T-helper 17 cell (primary cell): Measurements from ENCODE around the gene NPHP1. TPM values are rescaled to one million over a fixed set of nuclear protein-coding genes. Genes with fewer than 3 reads are reported as not detected.
A peak's percentile ranks its signal among the peaks of the same experiment; 100 is the strongest.
"Not testable (repeated sequence)": the region's sequence is repeated elsewhere in the genome, so short reads cannot be mapped to it uniquely, and the experiment has no call there.

Experiments
- ATAC-seq: fragments of 150-1000 bp; cut with Tn5 transposase; 2 replicates; pipeline ENCODE4 v1.10.0; 2021; ENCODE audit warnings: mild to moderate bottlenecking, moderate library complexity
- DNase-seq, 3 donors: peaks; one replicate each; pipeline versions ENCODE4 v3.0.0 to v3.0.0-alpha.2; 2020 to 2021
- H3K9me3 ChIP-seq: one replicate; pipeline ENCODE4 v1.7.0; 2013; ENCODE audit warnings: low read length, mild to moderate bottlenecking; ENCODE audit not compliant: control insufficient read depth, poor library complexity, severe bottlenecking
- H3K27ac Mint-ChIP-seq: one replicate; pipeline ENCODE4 v1.8.0; 2022; ENCODE audit warnings: mild to moderate bottlenecking, moderate library complexity, mixed read lengths
- H3K27me3 Mint-ChIP-seq: one replicate; pipeline ENCODE4 v1.8.0; 2022; ENCODE audit warnings: mixed read lengths
- H3K36me3 Mint-ChIP-seq: one replicate; pipeline ENCODE4 v1.8.0; 2022; ENCODE audit warnings: low read depth, mixed read lengths
- H3K4me1 Mint-ChIP-seq: one replicate; pipeline ENCODE4 v1.8.0; 2022; ENCODE audit warnings: mild to moderate bottlenecking, mixed read lengths
- H3K4me3 Mint-ChIP-seq: one replicate; pipeline ENCODE4 v1.8.0; 2022; ENCODE audit warnings: mild to moderate bottlenecking, moderate library complexity, mixed read lengths
- total RNA-seq, 4 donors: library from RNA in 2 of 4; stranded (reverse) in 2 of 4; gene quantifications; one replicate each; pipeline ENCODE4 v1.2.3 and lab custom pipeline; 2022 to 2026

The NPHP1 gene
- total RNA-seq, 2 donors from 2014 or later = 0.16 to 1.4 TPM

DNA sequence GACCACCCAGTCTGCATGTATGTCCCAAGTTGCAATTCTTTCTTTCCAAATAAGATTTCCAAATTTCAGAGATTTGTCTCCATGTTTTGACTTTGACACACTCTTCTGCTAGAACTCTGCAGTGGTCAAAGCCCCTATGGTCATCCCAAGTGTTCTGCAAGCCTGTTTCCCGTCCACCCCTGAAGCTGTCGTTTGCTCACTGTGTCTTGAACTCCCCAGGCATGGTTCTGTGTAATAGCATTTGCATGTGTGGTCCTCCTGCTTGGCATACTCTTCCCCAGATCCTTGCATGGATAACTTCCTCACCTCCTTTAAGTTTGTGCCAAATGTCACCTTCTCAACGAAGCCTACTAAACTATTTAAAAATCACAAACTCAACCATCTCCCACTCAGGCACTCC is 11.4 kb upstream of the NPHP1 start:
- Mint-ChIP-seq H3K36me3 (peaks cover 14% of the 10 kb centered on the region), H3K27me3 (peaks cover 66% of the 10 kb centered on the region), H3K4me3 (no peak overlapping the region), H3K27ac (no peak overlapping the region), H3K4me1 (peaks cover 6% of the 10 kb centered on the region)
- ATAC-seq (no peak), DNase-seq (no peak)
- H3K9me3 ChIP-seq = no peaks in the 10 kb centered on the region

DNA sequence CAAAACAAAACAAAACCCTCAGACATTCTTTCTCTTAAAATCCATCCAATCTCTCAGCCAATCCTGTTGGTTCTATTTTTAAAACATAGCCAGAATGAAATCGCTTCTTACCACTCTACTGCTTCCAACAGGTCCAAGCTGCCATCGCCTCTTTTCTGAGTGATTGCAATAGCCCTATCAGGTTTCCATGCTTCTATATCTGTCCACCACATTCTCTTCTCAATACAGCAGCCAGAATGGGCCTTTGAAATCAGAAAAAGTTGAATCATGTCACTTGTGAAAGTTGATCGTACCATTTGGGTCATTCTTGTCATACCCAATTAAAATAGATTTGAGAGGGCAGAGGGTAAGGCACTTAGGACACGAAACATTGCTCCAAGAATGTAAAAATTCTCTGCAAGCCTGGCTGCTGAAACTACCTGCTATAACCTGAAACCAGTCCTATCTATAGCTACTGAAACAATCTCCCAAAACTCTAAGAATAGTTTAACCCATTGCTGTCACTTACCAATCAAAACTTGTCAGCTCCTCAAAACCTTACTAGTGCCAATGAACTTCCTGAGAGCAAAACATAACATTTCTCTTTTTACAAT is 10.8 kb upstream of the NPHP1 start:
- no peaks in the 10 kb centered on the region for H3K9me3 ChIP-seq
- no peak overlapping the region for H3K27ac Mint-ChIP-seq
- peaks cover 6% of the 10 kb centered on the region for H3K4me1 Mint-ChIP-seq
- DNase-seq (no peak), ATAC-seq (no peak)
- peaks cover 14% of the 10 kb centered on the region for H3K36me3 Mint-ChIP-seq
- H3K27me3 Mint-ChIP-seq = peaks cover 63% of the 10 kb centered on the region
- H3K4me3 Mint-ChIP-seq = no peak overlapping the region

DNA sequence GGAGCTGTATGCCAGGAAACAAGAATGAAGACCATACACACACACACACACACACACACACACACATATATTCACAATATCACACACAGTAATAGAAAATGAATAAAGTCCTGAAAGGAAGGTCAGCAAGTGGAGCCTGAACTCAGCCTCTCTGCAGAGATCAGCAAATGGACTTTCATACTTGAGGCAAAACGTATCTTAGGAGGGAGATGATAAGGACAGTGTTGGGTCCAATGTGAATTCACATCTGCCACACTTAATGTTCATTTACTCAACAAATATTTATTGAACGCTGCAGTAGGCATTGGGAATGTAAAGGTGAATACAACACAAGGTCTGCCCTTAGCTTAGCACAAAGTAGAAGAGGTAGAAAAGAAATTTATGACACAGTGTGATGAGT is 10.3 kb upstream of the NPHP1 start:
- DNase-seq = no peak
- Mint-ChIP-seq H3K4me1 (peaks cover 6% of the 10 kb centered on the region), H3K4me3 (no peak overlapping the region), H3K27ac (no peak overlapping the region), H3K36me3 (peaks cover 14% of the 10 kb centered on the region), H3K27me3 (peaks cover 58% of the 10 kb centered on the region)
- ATAC-seq = no peak
- no peaks in the 10 kb centered on the region for H3K9me3 ChIP-seq

DNA sequence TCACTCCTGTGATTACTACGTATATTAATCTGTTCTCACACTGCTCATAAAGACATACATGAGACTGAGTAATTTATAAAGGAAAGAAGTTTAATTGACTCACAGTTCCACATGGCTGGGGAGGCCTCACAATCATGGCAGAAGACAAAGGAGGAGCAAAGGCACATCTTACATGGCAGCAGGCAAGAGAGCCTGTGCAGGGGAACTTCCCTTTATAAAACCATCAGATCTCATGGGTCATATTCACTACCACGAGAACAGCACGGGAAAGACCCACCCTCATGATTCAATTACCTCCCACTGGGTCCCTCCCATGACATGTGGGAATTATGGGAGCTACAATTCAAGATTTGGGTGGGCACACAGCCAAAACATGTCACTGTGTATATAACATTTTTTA is 8.7 kb upstream of the NPHP1 start:
- not testable (repeated sequence) for H3K9me3 ChIP-seq, H3K4me1 Mint-ChIP-seq, ATAC-seq, DNase-seq, H3K4me3 Mint-ChIP-seq, H3K27ac Mint-ChIP-seq
- Mint-ChIP-seq H3K27me3 (peaks cover 42% of the 10 kb centered on the region), H3K36me3 (peaks cover 13% of the 10 kb centered on the region)

DNA sequence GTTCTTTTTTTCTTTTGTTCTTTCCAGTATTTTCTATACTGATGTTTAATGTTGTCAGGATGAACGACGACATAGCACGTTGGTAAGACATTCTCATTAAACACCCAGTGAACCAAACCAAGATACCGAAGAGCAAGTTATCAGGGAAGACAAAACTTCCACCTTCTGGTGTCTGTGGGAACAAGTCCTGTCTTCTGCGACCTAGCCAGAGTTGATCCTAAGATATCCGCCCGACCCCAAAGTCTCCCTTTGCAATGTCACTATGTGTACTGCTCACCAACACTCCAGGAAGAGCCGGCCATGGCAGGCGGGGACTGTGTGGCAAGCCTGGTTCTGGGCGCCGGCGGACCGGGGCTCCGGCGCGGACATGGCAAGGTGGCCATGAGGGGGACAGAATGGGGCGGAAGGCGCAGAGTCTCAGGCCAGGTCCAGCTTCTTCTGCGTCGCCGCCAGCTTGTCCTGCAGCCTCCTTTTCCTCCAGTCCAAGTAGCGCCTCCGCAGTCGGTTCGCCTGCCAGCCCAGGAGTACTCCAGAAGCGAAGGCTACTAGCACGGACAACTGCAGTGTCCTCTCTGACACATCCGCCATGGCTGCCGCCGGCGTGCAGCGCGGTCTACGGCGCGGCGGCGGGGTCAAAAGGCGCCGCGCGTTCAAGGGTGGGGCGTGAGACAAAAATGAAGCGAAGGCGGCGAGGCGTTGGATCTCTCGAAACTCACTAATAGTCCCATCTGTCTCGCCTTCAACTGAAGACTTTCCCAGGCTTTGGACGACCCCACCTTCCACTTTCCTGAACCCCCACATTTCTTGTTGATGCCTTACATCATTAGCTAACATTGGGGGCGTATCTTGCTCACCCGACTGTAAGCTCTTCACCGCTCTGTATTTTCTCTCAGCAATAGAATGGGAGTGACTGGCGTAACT is 7.4 kb upstream of the NPHP1 start, which contains the start of gene MTLN:
TSS of gene MTLN (minus strand) at position 610 of the 921 bp plus-strand sequence. CDS start at position 588, 22 bp downstream.
- peaks cover 13% of the 10 kb centered on the region for H3K4me1 Mint-ChIP-seq

DNA sequence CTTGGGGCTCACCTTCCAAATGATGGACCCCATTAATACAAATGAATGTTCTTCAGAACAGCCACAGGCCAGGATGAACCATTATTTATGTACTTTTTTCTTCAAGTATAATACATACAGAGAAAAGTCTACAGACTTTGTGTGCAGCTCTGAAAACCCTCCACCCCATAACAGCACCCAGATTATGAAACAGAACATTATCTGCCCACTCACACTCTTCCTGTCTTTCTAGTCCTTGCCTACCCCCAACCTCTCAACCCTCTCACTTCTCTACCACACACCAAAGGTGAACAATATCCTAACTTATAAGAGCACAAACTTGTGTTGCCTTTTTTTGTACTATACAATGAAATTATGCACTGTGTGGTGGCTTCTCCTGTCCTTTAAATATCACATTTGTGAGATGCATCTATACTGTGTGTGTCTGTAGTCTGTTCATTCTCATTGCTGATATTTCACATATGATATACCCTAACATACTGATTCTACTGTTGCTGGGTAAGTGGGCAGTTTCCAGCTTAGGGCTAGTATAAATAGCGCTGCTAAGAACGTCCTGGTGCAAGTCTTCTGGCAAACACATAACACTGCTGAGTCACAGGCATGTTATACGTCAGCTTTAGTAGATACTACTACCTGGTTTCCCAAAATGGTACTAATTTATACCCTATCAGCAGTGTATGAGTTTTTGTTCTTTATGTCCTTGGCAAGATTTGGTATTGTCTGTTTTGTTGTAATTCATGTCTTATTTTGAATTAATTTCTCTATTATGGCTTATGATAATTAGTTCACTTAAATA is 1.0 kb upstream of the NPHP1 start:
- no peaks in the 10 kb centered on the region for H3K9me3 ChIP-seq
- peak overlapping the region; percentile 96 for H3K4me3 Mint-ChIP-seq
- peak overlapping the region; percentile 97 for H3K27ac Mint-ChIP-seq
- peaks cover 8% of the 10 kb centered on the region for H3K36me3 Mint-ChIP-seq
- no peak for ATAC-seq
- DNase-seq = no peak
- no peaks in the 10 kb centered on the region for H3K27me3 Mint-ChIP-seq
- peaks cover 20% of the 10 kb centered on the region for H3K4me1 Mint-ChIP-seq

More for the DNA sequence above, 7.4 kb upstream of the NPHP1 start, which contains the start of gene MTLN:
- H3K27me3 Mint-ChIP-seq = peaks cover 31% of the 10 kb centered on the region
- ATAC-seq (peak; percentile 96), DNase-seq (peak; percentile 53 to 61 (median 60))
- H3K9me3 ChIP-seq = no peaks in the 10 kb centered on the region
- peaks cover 8% of the 10 kb centered on the region for H3K36me3 Mint-ChIP-seq
- peak within 1 kb of the TSS; percentile 92 for H3K4me3 Mint-ChIP-seq
- peak within 1 kb of the TSS; percentile 93 for H3K27ac Mint-ChIP-seq

DNA sequence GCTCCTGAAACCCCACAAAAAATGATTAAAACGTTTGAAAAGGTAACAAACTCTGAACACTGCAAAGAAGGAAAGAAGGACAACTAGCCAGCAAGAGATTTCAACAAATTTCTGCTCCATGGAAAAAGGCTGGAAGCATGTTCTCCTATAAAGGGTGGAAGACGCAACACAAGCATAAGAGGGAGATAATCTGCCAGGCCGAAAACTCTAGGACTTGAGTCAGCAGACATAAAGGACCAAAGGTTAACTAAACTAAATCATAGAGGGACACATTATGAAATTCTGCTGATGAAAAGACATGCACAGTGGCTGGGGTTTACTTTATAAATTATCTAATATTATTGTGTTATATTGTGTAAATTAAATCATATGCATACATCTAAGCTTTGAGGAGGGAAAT is 6.8 kb downstream of the NPHP1 start:
- Mint-ChIP-seq H3K36me3 (peaks cover 2% of the 10 kb centered on the region), H3K4me3 (no peak overlapping the region), H3K4me1 (no peaks in the 10 kb centered on the region), H3K27ac (no peak overlapping the region), H3K27me3 (no peaks in the 10 kb centered on the region)
- ATAC-seq (no peak), DNase-seq (no peak)
- H3K9me3 ChIP-seq = no peaks in the 10 kb centered on the region

DNA sequence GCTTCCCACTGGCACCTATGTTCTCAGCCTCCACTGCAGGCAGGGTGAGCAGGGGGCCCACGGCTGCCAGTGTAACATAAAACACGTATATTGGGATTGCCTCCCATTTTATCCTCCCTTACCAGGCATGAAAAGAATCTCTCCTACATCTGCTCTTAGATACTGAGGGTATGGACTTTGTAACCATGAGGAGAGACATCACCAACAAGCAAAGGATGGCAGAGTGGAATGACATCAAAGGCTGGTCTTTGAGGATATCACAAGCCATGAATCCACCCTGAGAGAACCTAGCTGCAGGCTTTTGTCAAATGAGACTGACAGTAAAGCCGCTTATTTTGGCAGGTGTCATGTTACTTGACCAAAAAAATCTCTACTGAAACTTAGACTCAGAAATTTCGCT is 7.4 kb downstream of the NPHP1 start:
- no peaks in the 10 kb centered on the region for H3K4me1 Mint-ChIP-seq
- no peaks in the 10 kb centered on the region for H3K27me3 Mint-ChIP-seq
- no peaks in the 10 kb centered on the region for H3K9me3 ChIP-seq
- no peak overlapping the region for H3K4me3 Mint-ChIP-seq
- H3K36me3 Mint-ChIP-seq = peaks cover 2% of the 10 kb centered on the region
- DNase-seq = no peak
- no peak for ATAC-seq
- no peak overlapping the region for H3K27ac Mint-ChIP-seq

DNA sequence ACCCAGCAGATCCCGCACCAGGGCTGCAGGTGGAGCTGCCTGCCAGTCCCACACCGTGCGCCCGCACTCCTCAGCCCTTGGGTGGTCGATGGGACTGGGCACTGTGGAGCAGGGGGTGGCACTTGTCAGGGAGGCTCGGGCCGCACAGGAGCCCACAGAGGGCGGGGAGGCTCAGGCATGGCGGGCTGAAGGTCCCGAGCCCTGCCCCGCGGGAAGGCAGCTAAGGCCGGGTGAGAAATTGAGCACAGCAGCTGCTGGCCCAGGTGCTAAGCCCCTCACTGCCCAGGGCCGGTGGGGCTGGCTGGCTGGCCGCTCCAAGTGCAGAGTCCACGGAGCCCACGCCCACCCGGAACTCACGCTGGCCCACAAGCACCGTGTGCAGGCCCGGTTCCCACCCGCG is 14.6 kb downstream of the NPHP1 start:
- H3K27ac Mint-ChIP-seq, H3K27me3 Mint-ChIP-seq, H3K4me3 Mint-ChIP-seq, H3K4me1 Mint-ChIP-seq, DNase-seq, ATAC-seq, H3K9me3 ChIP-seq, H3K36me3 Mint-ChIP-seq: not testable (repeated sequence)

DNA sequence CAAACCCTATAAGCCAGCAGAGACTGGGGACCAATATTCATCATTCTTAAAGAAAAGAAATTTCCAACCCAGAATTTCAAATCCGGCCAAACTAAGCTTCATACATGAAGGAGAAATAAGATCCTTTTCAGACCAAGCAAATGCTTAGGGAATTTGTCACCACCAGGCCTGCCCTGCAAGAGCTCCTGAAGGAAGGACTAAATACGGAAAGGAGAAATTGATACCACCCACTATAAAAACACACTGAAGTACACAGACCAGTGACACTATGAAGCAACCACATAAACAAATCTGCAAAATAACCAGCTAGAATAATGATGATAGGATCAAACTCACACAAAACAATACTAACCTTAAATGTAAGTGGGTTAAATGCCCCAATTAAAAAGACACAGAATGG is 22.4 kb downstream of the NPHP1 start:
- Mint-ChIP-seq H3K4me3 (no peak overlapping the region), H3K27me3 (peaks cover under 1% of the 10 kb centered on the region), H3K36me3 (no peaks in the 10 kb centered on the region), H3K4me1 (no peaks in the 10 kb centered on the region), H3K27ac (no peak overlapping the region)
- DNase-seq = no peak
- no peak for ATAC-seq
- H3K9me3 ChIP-seq = no peaks in the 10 kb centered on the region

DNA sequence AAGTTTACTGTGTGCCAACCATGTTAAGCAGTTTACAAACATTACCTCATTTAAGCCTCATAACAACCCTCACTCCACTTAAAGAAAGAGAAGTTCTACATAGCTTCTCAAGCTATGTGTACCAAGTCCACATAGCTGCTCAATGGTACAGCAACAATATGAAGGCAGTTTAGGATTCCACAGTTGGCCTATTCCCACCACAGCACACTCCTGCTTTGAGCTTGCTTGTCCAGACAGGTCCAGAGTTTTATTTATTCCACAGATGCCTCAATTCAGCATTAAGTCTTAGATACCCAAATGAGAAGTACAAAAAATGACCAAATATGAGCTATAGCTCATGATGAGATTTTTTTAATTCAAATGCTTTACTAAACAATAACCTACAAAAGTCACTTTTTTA is 24.8 kb downstream of the NPHP1 start:
- peaks cover 10% of the 10 kb centered on the region for H3K27me3 Mint-ChIP-seq
- H3K27ac Mint-ChIP-seq = no peak overlapping the region
- ATAC-seq = no peak
- no peak overlapping the region for H3K4me3 Mint-ChIP-seq
- no peak for DNase-seq
- no peaks in the 10 kb centered on the region for H3K9me3 ChIP-seq
- no peaks in the 10 kb centered on the region for H3K36me3 Mint-ChIP-seq
- H3K4me1 Mint-ChIP-seq = peaks cover 3% of the 10 kb centered on the region

DNA sequence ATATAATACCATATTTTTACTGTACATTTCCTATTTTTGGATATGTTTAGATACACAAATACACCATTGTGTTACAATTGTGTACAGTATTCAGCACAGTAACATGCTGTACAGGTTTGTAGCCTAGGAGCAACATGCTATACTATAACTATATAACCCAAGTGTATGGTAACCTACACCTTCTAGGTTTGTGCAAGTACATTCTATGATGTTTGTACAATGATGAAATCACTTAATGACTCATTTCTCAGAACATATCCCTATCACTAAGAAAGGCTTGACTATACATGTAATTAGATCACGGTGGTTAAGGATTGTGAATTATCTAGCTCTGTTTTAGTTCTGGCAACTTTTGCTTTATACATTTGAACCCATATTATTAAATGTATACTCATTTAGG is 31.3 kb downstream of the NPHP1 start:
- H3K4me1 Mint-ChIP-seq = peaks cover 7% of the 10 kb centered on the region
- no peaks in the 10 kb centered on the region for H3K9me3 ChIP-seq
- H3K27me3 Mint-ChIP-seq = peaks cover 20% of the 10 kb centered on the region
- no peaks in the 10 kb centered on the region for H3K36me3 Mint-ChIP-seq
- no peak overlapping the region for H3K4me3 Mint-ChIP-seq
- no peak overlapping the region for H3K27ac Mint-ChIP-seq
- no peak for DNase-seq
- ATAC-seq = no peak

DNA sequence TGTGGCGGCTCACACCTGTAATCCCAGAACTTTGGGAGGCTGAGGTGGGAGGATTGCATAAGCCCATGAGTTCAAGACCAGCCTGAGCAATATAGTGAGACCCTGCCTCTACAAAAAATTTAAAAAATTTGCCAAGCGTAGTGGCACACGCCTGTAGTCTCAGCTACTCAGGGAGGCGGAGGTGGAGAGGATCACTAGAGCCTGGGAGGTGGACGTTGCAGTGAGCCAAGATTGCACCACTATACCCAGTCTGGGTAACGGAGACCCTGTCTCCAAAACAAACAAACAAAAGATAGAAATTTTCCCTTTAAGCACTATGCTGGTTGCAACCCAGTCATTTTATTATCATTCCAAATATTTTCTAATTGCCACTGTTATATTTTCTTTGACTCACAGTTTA is 32.3 kb downstream of the NPHP1 start:
- Mint-ChIP-seq H3K4me1 (peaks cover 7% of the 10 kb centered on the region), H3K27ac (no peak overlapping the region), H3K4me3 (no peak overlapping the region), H3K36me3 (no peaks in the 10 kb centered on the region), H3K27me3 (peaks cover 20% of the 10 kb centered on the region)
- DNase-seq = no peak
- no peaks in the 10 kb centered on the region for H3K9me3 ChIP-seq
- ATAC-seq = no peak
